Measurements from ENCODE around the gene AADACL4. TPM values are rescaled to one million over a fixed set of nuclear protein-coding genes. Genes with fewer than 3 reads are reported as not detected.

Gene AADACL4
- total and polyA plus RNA-seq, 9 of the 15 experiments (the other 6 are each of a cell fraction or from before 2014, with no cell fraction given) = not detected

DNA sequence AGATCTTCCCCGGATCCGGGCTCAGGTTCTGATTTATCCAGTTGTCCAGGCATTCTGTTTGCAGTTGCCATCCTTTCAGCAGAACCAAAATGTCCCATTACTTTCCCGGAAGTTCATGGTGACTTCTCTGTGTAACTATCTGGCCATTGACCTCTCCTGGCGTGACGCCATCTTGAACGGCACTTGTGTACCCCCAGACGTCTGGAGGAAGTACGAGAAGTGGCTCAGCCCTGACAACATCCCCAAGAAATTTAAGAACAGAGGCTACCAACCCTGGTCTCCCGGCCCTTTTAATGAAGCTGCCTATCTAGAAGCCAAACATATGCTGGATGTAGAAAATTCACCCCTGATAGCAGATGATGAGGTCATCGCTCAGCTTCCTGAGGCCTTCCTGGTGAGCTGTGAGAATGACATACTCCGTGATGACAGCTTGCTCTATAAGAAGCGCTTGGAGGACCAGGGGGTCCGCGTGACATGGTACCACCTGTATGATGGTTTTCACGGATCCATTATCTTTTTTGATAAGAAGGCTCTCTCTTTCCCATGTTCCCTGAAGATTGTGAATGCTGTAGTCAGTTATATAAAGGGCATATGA, 22.4 kb downstream of the AADACL4 start (continued):
- TF ChIP-seq CCAR2 (IDR thresholded peaks at IDR 0.05; ENCODE audit: low read depth, low read length) (no peak), MTA2 (IDR thresholded peaks at IDR 0.05; ENCODE audit: low read depth) (no peak), ATF1 (CRISPR knock-in tag; IDR thresholded peaks at IDR 0.05) (no peak), ATF1 (tag; IDR thresholded peaks at IDR 0.05) (peak; percentile 12; the same call in 1 of the 2 replicates), ATF7 (IDR thresholded peaks at IDR 0.05) (peak; percentile 93), CREM (IDR thresholded peaks at IDR 0.05; ENCODE audit: low read depth) (peak; percentile 61), JUN (IDR thresholded peaks at IDR 0.05; ENCODE audit: borderline replicate concordance, low read depth, low read length) (peak; percentile 79), JUN (CRISPR knock-in tag; IDR thresholded peaks at IDR 0.05; ENCODE audit: borderline replicate concordance) (no peak), ZFPM2 (CRISPR knock-in tag; IDR thresholded peaks at IDR 0.05) (no peak), ARHGAP35 (IDR thresholded peaks at IDR 0.05; ENCODE audit: partially characterized antibody) (no peak), ZNF217 (CRISPR knock-in tag; IDR thresholded peaks at IDR 0.05) (no peak), NCOA2 (IDR thresholded peaks at IDR 0.05; ENCODE audit: partially characterized antibody in 2 of 2) (no peak), GABPB1 (CRISPR knock-in tag; IDR thresholded peaks at IDR 0.05) (0 out of 2 replicates have a peak, but pooled peaks have one; percentile 23), CC2D1A (IDR thresholded peaks at IDR 0.05) (no peak), ZNF274 (IDR thresholded peaks at IDR 0.05; ENCODE audit: borderline replicate concordance, low read depth, low read length) (no peak)
- TF ChIP-seq, protein P1, sequence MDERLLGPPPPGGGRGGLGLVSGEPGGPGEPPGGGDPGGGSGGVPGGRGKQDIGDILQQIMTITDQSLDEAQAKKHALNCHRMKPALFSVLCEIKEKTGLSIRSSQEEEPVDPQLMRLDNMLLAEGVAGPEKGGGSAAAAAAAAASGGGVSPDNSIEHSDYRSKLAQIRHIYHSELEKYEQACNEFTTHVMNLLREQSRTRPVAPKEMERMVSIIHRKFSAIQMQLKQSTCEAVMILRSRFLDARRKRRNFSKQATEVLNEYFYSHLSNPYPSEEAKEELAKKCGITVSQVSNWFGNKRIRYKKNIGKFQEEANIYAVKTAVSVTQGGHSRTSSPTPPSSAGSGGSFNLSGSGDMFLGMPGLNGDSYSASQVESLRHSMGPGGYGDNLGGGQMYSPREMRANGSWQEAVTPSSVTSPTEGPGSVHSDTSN (CRISPR knock-in tag; IDR thresholded peaks at IDR 0.05; ENCODE audit: low read depth) = no peak
- TF ChIP-seq, protein P1 (tag; conservative IDR thresholded peaks at IDR 0.05; ENCODE audit: low read depth) = no peak
- TF ChIP-seq, protein P2, sequence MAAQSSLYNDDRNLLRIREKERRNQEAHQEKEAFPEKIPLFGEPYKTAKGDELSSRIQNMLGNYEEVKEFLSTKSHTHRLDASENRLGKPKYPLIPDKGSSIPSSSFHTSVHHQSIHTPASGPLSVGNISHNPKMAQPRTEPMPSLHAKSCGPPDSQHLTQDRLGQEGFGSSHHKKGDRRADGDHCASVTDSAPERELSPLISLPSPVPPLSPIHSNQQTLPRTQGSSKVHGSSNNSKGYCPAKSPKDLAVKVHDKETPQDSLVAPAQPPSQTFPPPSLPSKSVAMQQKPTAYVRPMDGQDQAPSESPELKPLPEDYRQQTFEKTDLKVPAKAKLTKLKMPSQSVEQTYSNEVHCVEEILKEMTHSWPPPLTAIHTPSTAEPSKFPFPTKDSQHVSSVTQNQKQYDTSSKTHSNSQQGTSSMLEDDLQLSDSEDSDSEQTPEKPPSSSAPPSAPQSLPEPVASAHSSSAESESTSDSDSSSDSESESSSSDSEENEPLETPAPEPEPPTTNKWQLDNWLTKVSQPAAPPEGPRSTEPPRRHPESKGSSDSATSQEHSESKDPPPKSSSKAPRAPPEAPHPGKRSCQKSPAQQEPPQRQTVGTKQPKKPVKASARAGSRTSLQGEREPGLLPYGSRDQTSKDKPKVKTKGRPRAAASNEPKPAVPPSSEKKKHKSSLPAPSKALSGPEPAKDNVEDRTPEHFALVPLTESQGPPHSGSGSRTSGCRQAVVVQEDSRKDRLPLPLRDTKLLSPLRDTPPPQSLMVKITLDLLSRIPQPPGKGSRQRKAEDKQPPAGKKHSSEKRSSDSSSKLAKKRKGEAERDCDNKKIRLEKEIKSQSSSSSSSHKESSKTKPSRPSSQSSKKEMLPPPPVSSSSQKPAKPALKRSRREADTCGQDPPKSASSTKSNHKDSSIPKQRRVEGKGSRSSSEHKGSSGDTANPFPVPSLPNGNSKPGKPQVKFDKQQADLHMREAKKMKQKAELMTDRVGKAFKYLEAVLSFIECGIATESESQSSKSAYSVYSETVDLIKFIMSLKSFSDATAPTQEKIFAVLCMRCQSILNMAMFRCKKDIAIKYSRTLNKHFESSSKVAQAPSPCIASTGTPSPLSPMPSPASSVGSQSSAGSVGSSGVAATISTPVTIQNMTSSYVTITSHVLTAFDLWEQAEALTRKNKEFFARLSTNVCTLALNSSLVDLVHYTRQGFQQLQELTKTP (IDR thresholded peaks at IDR 0.05; ENCODE audit: low read depth in 1 of 2, partially characterized antibody in 2 of 2) = no peak

All from K562 (cell line).